GM23338 (cell line): ENCODE results near the gene EXOC3L2. TPM values are rescaled to one million over a fixed set of nuclear protein-coding genes. Genes with fewer than 3 reads are reported as not detected.

Experiments
- ATAC-seq: fragments of 200-7000 bp; cut with Tn5 transposase; 3 replicates; pipeline ENCODE4 v1.9.1; 2020
- DNase-seq: peaks from one replicate; pipeline ENCODE4 v3.0.0-alpha.2; 2015; ENCODE audit warnings: low spot score
- H2AFZ ChIP-seq: fragments of 200-600 bp; sonication (generic); 2 replicates; pipeline ENCODE4 v1.8.0; 2016; ENCODE audit warnings: antibody characterized with exemption, mild to moderate bottlenecking, moderate library complexity
- H3F3A ChIP-seq: fragments of 200-600 bp; sonication (generic); replicated peaks from 2 replicates; pipeline ENCODE4 v1.8.0; 2017; ENCODE audit warnings: antibody characterized with exemption, mixed run types, low read depth
- H3K27ac ChIP-seq: fragments of 200-600 bp; sonication (generic); 2 replicates; pipeline ENCODE4 v1.6.1; 2016; ENCODE audit warnings: low read depth
- H3K27me3 ChIP-seq: fragments of 200-600 bp; sonication (generic); 2 replicates; pipeline ENCODE4 v1.8.0; 2016; ENCODE audit warnings: mild to moderate bottlenecking, mixed run types, moderate library complexity; ENCODE audit not compliant: insufficient read depth
- H3K36me3 ChIP-seq: fragments of 200-600 bp; sonication (generic); 2 replicates; pipeline ENCODE4 v1.8.0; 2016; ENCODE audit warnings: mild to moderate bottlenecking; ENCODE audit not compliant: insufficient read depth
- H3K4me1 ChIP-seq: fragments of 200-600 bp; sonication (generic); 2 replicates; pipeline ENCODE4 v1.8.0; 2016; ENCODE audit warnings: mild to moderate bottlenecking, moderate library complexity; ENCODE audit not compliant: insufficient read depth
- H3K4me2 ChIP-seq: fragments of 200-600 bp; sonication (generic); 2 replicates; pipeline ENCODE4 v1.7.1; 2017; ENCODE audit warnings: mixed run types
- H3K4me3 ChIP-seq: fragments of 200-600 bp; sonication (generic); 2 replicates; pipeline ENCODE4 v1.6.1; 2016; ENCODE audit warnings: mixed run types
- H3K79me2 ChIP-seq: fragments of 200-600 bp; sonication (generic); replicated peaks from 2 replicates; pipeline ENCODE4 v1.8.0; 2017; ENCODE audit warnings: mild to moderate bottlenecking; ENCODE audit not compliant: insufficient read depth
- H3K9me2 ChIP-seq: fragments of 200-600 bp; sonication (generic); 2 replicates; pipeline ENCODE4 v1.8.0; 2017; ENCODE audit not compliant: insufficient read depth
- H4K20me1 ChIP-seq: fragments of 200-600 bp; sonication (generic); replicated peaks from 2 replicates; pipeline ENCODE4 v1.8.0; 2017; ENCODE audit warnings: mild to moderate bottlenecking; ENCODE audit not compliant: insufficient read depth
- H3K27ac Mint-ChIP-seq: 2 replicates; pipeline ENCODE4 v1.8.0; 2020; ENCODE audit warnings: inconsistent platforms, mild to moderate bottlenecking, moderate library complexity, mixed read lengths
- H3K27me3 Mint-ChIP-seq: 3 replicates; pipeline ENCODE4 v1.8.0; 2022; ENCODE audit warnings: low read depth, mild to moderate bottlenecking, moderate library complexity, mixed read lengths, inconsistent platforms; ENCODE audit not compliant: insufficient read depth, poor library complexity
- H3K36me3 Mint-ChIP-seq: 3 replicates; pipeline ENCODE4 v1.8.0; 2021; ENCODE audit warnings: low read depth, mild to moderate bottlenecking, inconsistent platforms, moderate library complexity, mixed read lengths
- H3K4me1 Mint-ChIP-seq: 3 replicates; pipeline ENCODE4 v1.8.0; 2020; ENCODE audit warnings: mild to moderate bottlenecking, inconsistent platforms, mixed read lengths
- H3K4me3 Mint-ChIP-seq: 3 replicates; pipeline ENCODE4 v1.8.0; 2021; ENCODE audit warnings: moderate library complexity, mild to moderate bottlenecking, inconsistent platforms, mixed read lengths
- H3K9me3 Mint-ChIP-seq: 3 replicates; pipeline ENCODE4 v1.8.0; 2020; ENCODE audit warnings: moderate library complexity, mild to moderate bottlenecking, inconsistent platforms, mixed read lengths
- CREB1 ChIP-seq: fragments of 250-450 bp; sonication (Bioruptor Pico); IDR thresholded peaks from 2 replicates; pipeline ENCODE4 v1.5.0; 2020; ENCODE audit warnings: low read depth, mild to moderate bottlenecking, moderate library complexity
- CTCF ChIP-seq, 2 experiments: fragments of 200-600 bp in 1 of 2; sonication (generic) in 1 of 2; conservative IDR thresholded peaks; 2 replicates each; pipeline versions ENCODE4 v1.5.1 to v1.6.1; 2016 to 2017; ENCODE audit warnings: antibody characterized with exemption in 2 of 2, low read depth in 2 of 2, mild to moderate bottlenecking in 2 of 2, moderate library complexity in 1 of 2
- EZH2 ChIP-seq: fragments of 200-600 bp; sonication (generic); IDR thresholded peaks from one replicate; pipeline ENCODE4 v1.8.0; 2017; ENCODE audit warnings: antibody characterized with exemption, mild to moderate bottlenecking, low read depth; ENCODE audit not compliant: unreplicated experiment
- EZH2phosphoT487 ChIP-seq: fragments of 200-600 bp; sonication (generic); IDR thresholded peaks from one replicate; pipeline ENCODE4 v1.8.1; 2018; ENCODE audit warnings: antibody characterized with exemption; ENCODE audit not compliant: unreplicated experiment
- JUNB ChIP-seq: IDR thresholded peaks from one replicate; pipeline ENCODE4 v1.6.1; 2016; ENCODE audit warnings: antibody characterized with exemption; ENCODE audit not compliant: unreplicated experiment
- NANOG ChIP-seq: IDR thresholded peaks from 2 replicates; pipeline ENCODE4 v1.6.1; 2016; ENCODE audit warnings: antibody characterized with exemption, borderline replicate concordance
- POLR2AphosphoS5 ChIP-seq: IDR thresholded peaks from 2 replicates; pipeline ENCODE4 v1.6.1; 2016; ENCODE audit warnings: antibody characterized with exemption, low read depth
- REST ChIP-seq: IDR thresholded peaks from one replicate; pipeline ENCODE4 v1.6.1; 2018; ENCODE audit warnings: antibody characterized with exemption; ENCODE audit not compliant: unreplicated experiment
- STAT1 ChIP-seq: IDR thresholded peaks from one replicate; pipeline ENCODE4 v1.6.1; 2016; ENCODE audit warnings: antibody characterized with exemption; ENCODE audit not compliant: unreplicated experiment
- ZNF114 ChIP-seq: fragments of 250-450 bp; sonication (Bioruptor Pico); IDR thresholded peaks from 2 replicates; pipeline ENCODE4 v1.5.0; 2020; ENCODE audit warnings: mild to moderate bottlenecking, moderate library complexity
- ZNF331 ChIP-seq: fragments of 250-450 bp; sonication (Bioruptor Pico); IDR thresholded peaks from 2 replicates; pipeline ENCODE4 v1.5.0; 2020; ENCODE audit warnings: low read depth, mild to moderate bottlenecking, moderate library complexity
- polyA plus RNA-seq: library from polyadenylated mRNA; unstranded; fragments of >200 nt; fragmentation: Nextera tagmentation; extraction: Ambion mirVana; gene quantifications from 2 replicates; pipeline ENCODE4 v1.2.1, GENCODE V29; 2016
- total RNA-seq: library from RNA; depleted of rRNA; stranded (reverse); fragments of >200 nt; shearing (Covaris generic); gene quantifications from 2 replicates; pipeline ENCODE4 v1.2.3, GENCODE V29; 2014
- TF ChIP-seq, protein P1 (sequence below): IDR thresholded peaks from 2 replicates; pipeline ENCODE4 v1.6.1; 2016; ENCODE audit warnings: antibody characterized with exemption
- TF ChIP-seq, protein P2 (sequence below): fragments of 250-450 bp; sonication (Bioruptor Pico); IDR thresholded peaks from 2 replicates; pipeline ENCODE4 v1.5.0; 2020; ENCODE audit warnings: mild to moderate bottlenecking, moderate library complexity

EXOC3L2 gene
- total and polyA plus RNA-seq, 2 experiments from 2014 or later: 2.8 to 3.2 TPM

DNA sequence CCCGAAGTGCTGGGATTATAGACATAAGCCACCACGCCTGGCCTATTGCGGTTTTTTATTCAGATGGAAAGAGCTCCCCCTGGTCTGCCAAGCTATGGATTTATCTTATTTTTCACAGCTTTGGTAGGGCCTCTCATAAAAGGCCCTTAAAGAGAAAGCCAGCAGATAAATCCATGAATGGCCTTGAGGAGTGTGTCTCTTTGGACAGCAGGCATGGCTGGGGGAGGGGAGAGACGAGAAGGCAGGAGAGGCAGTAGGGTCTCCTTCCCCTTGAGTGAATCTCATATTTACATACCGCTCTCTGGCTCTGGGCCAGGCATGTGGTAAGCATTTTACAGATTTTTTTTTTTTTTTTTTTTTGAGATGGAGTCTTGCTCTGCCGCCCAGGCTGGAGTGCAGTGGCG is 31.1 kb upstream of the EXOC3L2 start:
- H4K20me1 ChIP-seq: peaks cover 3% of the 10 kb centered on the region; the same call in 1 of the 2 replicates
- H3K4me2 ChIP-seq: no peak overlapping the region
- H2AFZ ChIP-seq: no peak overlapping the region
- DNase-seq (no peak), ATAC-seq (no peak)
- TF ChIP-seq STAT1 (no peak), POLR2AphosphoS5 (no peak), EZH2 (no peak), CTCF (conservative IDR thresholded peaks at IDR 0.05; ENCODE audit: low read depth in 2 of 2) (no peak), REST (no peak), ZNF114 (CRISPR knock-in tag) (no peak), EZH2phosphoT487 (no peak), JUNB (no peak), CREB1 (CRISPR knock-in tag) (no peak), ZNF331 (CRISPR knock-in tag) (no peak), NANOG (no peak)
- TF ChIP-seq, protein P1, sequence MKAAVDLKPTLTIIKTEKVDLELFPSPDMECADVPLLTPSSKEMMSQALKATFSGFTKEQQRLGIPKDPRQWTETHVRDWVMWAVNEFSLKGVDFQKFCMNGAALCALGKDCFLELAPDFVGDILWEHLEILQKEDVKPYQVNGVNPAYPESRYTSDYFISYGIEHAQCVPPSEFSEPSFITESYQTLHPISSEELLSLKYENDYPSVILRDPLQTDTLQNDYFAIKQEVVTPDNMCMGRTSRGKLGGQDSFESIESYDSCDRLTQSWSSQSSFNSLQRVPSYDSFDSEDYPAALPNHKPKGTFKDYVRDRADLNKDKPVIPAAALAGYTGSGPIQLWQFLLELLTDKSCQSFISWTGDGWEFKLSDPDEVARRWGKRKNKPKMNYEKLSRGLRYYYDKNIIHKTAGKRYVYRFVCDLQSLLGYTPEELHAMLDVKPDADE: no peak
- TF ChIP-seq, protein P2, sequence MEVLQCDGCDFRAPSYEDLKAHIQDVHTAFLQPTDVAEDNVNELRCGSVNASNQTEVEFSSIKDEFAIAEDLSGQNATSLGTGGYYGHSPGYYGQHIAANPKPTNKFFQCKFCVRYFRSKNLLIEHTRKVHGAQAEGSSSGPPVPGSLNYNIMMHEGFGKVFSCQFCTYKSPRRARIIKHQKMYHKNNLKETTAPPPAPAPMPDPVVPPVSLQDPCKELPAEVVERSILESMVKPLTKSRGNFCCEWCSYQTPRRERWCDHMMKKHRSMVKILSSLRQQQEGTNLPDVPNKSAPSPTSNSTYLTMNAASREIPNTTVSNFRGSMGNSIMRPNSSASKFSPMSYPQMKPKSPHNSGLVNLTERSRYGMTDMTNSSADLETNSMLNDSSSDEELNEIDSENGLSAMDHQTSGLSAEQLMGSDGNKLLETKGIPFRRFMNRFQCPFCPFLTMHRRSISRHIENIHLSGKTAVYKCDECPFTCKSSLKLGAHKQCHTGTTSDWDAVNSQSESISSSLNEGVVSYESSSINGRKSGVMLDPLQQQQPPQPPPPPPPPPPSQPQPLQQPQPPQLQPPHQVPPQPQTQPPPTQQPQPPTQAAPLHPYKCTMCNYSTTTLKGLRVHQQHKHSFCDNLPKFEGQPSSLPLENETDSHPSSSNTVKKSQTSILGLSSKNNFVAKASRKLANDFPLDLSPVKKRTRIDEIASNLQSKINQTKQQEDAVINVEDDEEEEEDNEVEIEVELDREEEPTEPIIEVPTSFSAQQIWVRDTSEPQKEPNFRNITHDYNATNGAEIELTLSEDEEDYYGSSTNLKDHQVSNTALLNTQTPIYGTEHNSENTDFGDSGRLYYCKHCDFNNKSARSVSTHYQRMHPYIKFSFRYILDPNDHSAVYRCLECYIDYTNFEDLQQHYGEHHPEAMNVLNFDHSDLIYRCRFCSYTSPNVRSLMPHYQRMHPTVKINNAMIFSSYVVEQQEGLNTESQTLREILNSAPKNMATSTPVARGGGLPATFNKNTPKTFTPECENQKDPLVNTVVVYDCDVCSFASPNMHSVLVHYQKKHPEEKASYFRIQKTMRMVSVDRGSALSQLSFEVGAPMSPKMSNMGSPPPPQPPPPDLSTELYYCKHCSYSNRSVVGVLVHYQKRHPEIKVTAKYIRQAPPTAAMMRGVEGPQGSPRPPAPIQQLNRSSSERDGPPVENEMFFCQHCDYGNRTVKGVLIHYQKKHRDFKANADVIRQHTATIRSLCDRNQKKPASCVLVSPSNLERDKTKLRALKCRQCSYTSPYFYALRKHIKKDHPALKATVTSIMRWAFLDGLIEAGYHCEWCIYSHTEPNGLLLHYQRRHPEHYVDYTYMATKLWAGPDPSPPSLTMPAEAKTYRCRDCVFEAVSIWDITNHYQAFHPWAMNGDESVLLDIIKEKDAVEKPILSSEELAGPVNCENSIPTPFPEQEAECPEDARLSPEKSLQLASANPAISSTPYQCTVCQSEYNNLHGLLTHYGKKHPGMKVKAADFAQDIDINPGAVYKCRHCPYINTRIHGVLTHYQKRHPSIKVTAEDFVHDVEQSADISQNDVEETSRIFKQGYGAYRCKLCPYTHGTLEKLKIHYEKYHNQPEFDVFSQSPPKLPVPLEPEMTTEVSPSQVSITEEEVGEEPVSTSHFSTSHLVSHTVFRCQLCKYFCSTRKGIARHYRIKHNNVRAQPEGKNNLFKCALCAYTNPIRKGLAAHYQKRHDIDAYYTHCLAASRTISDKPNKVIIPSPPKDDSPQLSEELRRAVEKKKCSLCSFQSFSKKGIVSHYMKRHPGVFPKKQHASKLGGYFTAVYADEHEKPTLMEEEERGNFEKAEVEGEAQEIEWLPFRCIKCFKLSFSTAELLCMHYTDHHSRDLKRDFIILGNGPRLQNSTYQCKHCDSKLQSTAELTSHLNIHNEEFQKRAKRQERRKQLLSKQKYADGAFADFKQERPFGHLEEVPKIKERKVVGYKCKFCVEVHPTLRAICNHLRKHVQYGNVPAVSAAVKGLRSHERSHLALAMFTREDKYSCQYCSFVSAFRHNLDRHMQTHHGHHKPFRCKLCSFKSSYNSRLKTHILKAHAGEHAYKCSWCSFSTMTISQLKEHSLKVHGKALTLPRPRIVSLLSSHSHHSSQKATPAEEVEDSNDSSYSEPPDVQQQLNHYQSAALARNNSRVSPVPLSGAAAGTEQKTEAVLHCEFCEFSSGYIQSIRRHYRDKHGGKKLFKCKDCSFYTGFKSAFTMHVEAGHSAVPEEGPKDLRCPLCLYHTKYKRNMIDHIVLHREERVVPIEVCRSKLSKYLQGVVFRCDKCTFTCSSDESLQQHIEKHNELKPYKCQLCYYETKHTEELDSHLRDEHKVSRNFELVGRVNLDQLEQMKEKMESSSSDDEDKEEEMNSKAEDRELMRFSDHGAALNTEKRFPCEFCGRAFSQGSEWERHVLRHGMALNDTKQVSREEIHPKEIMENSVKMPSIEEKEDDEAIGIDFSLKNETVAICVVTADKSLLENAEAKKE (CRISPR knock-in tag): no peak
- H3K4me1 ChIP-seq: no peaks in the 10 kb centered on the region
- H3K27ac Mint-ChIP-seq: no peak overlapping the region
- no peak overlapping the region for H3K4me3 ChIP-seq
- no peaks in the 10 kb centered on the region for H3F3A ChIP-seq
- no peaks in the 10 kb centered on the region for H3K79me2 ChIP-seq
- peaks cover 16% of the 10 kb centered on the region; the same call in 2 of the 3 replicates for H3K36me3 Mint-ChIP-seq
- H3K27me3 ChIP-seq: no peaks in the 10 kb centered on the region
- no peaks in the 10 kb centered on the region; the same call in 2 of the 3 replicates for H3K4me1 Mint-ChIP-seq
- peaks cover 6% of the 10 kb centered on the region; the same call in 1 of the 2 replicates for H3K36me3 ChIP-seq
- peaks cover 5% of the 10 kb centered on the region for H3K27me3 Mint-ChIP-seq
- no peak overlapping the region for H3K27ac ChIP-seq
- H3K9me2 ChIP-seq: no peaks in the 10 kb centered on the region
- no peaks in the 10 kb centered on the region for H3K9me3 Mint-ChIP-seq
- H3K4me3 Mint-ChIP-seq: no peak overlapping the region
